Endothelial cell of umbilical vein (primary cell): ENCODE data around the gene MDN1. TPM values are rescaled to one million over a fixed set of nuclear protein-coding genes. Genes with fewer than 3 reads are reported as not detected.

Experiments used
- BruUV-seq: library from RNA; stranded (reverse); fragments of 400-500 nt; replicated peaks from 2 replicates; lab custom pipeline; 2021; lab: Mats Ljungman, UMichigan
- CTCF ChIA-PET: fragments of 300-600, 350-600 bp; sonication (Branson Sonifier 250); formaldehyde crosslinking; loops from one replicate; lab custom pipeline; 2021; ENCODE audit warnings: antibody characterized with exemption, inconsistent platforms; lab: Charles Lee
- POLR2A ChIA-PET: fragments of 300-600, 350-600 bp; sonication (Branson Sonifier 250); formaldehyde crosslinking; loops from one replicate; lab custom pipeline; 2021; ENCODE audit warnings: antibody characterized with exemption, inconsistent platforms; lab: Charles Lee
- DNase-seq: peaks from one replicate; pipeline ENCODE4 v3.0.0-alpha.2; 2011; ENCODE audit warnings: low read depth, low spot score
- FAIRE-seq: peaks from 2 replicates; lab custom pipeline; 2011; peaks lifted over from hg19 to GRCh38; lab: Jason Lieb, UNC
- H2AFZ ChIP-seq: 2 replicates; pipeline ENCODE4 v1.6.0; 2012; ENCODE audit warnings: low read depth, low read length, control low read depth, inconsistent platforms
- H3K27ac ChIP-seq: 2 replicates; pipeline ENCODE4 v1.5.1; 2011; ENCODE audit warnings: low read depth, mild to moderate bottlenecking, control low read depth, low read length, moderate library complexity; ENCODE audit not compliant: insufficient read depth
- H3K27me3 ChIP-seq, 2 experiments: 2 replicates each; pipeline versions ENCODE4 v1.6.0 to v1.6.1; 2011; ENCODE audit warnings: low read length in 2 of 2, mixed read lengths in 1 of 2; ENCODE audit not compliant: control insufficient read depth in 2 of 2, insufficient read depth in 2 of 2
- H3K36me3 ChIP-seq, 2 experiments: 2 replicates in 1 of 2; 3 replicates in 1 of 2; pipeline ENCODE4 v1.5.1; 2011; ENCODE audit warnings: low read length in 2 of 2, mild to moderate bottlenecking in 1 of 2, moderate library complexity in 1 of 2; ENCODE audit not compliant: control insufficient read depth in 2 of 2, insufficient read depth in 2 of 2; ENCODE audit errors: extremely low read depth in 1 of 2
- H3K4me1 ChIP-seq: 3 replicates; pipeline ENCODE4 v1.5.1; 2011; ENCODE audit warnings: mild to moderate bottlenecking, low read length; ENCODE audit not compliant: control insufficient read depth, insufficient read depth; ENCODE audit errors: extremely low read depth
- H3K4me2 ChIP-seq: 2 replicates; pipeline ENCODE4 v1.6.1; 2011; ENCODE audit warnings: low read length, control low read depth, mixed read lengths; ENCODE audit not compliant: insufficient read depth
- H3K4me3 ChIP-seq, 3 experiments: fragments of 200-600 bp in 1 of 3; sonication (generic), shearing (Covaris generic) in 1 of 3; replicated peaks in 1 of 3; 2 replicates each; pipeline ENCODE4 v1.5.1; 2011 to 2016; ENCODE audit warnings: control low read depth in 3 of 3, low read length in 3 of 3, mild to moderate bottlenecking in 2 of 3, inconsistent platforms in 1 of 3, low read depth in 1 of 3, moderate library complexity in 1 of 3; ENCODE audit not compliant: insufficient read depth in 1 of 3
- H3K79me2 ChIP-seq: 2 replicates; pipeline ENCODE4 v1.6.0; 2012; ENCODE audit warnings: low read length, inconsistent platforms; ENCODE audit not compliant: control insufficient read depth, insufficient read depth
- H3K9ac ChIP-seq: replicated peaks from 2 replicates; pipeline ENCODE3; 2011; ENCODE audit warnings: low read length, control low read depth; ENCODE audit not compliant: insufficient read depth; ENCODE audit errors: extremely low read depth
- H3K9me1 ChIP-seq: replicated peaks from 3 replicates; pipeline ENCODE4 v1.6.0; 2011; ENCODE audit warnings: mild to moderate bottlenecking, low read length; ENCODE audit not compliant: control insufficient read depth, insufficient read depth; ENCODE audit errors: extremely low read depth
- H3K9me3 ChIP-seq: replicated peaks from 2 replicates; pipeline ENCODE4 v1.5.1; 2012; ENCODE audit warnings: low read length, inconsistent platforms; ENCODE audit not compliant: control insufficient read depth, insufficient read depth
- H4K20me1 ChIP-seq: replicated peaks from 2 replicates; pipeline ENCODE3; 2011; ENCODE audit warnings: mild to moderate bottlenecking, low read length; ENCODE audit not compliant: control insufficient read depth, insufficient read depth; ENCODE audit errors: extremely low read depth
- EZH2 ChIP-seq: IDR thresholded peaks from 2 replicates; pipeline ENCODE4 v1.6.1; 2012; ENCODE audit warnings: borderline replicate concordance, low read depth, mild to moderate bottlenecking, moderate library complexity, low read length, inconsistent platforms; ENCODE audit not compliant: severe bottlenecking
- FOS ChIP-seq: IDR thresholded peaks from 2 replicates; pipeline ENCODE4 v1.6.1; 2011; ENCODE audit warnings: mild to moderate bottlenecking, low read length, moderate library complexity, borderline replicate concordance; ENCODE audit not compliant: insufficient read depth
- GATA2 ChIP-seq: IDR thresholded peaks from 2 replicates; pipeline ENCODE4 v1.7.0; 2011; ENCODE audit warnings: low read depth, mild to moderate bottlenecking, moderate library complexity, mixed read lengths, low read length; ENCODE audit not compliant: insufficient read length, insufficient read depth
- JUN ChIP-seq: IDR thresholded peaks from 2 replicates; pipeline ENCODE4 v1.6.1; 2011; ENCODE audit warnings: borderline replicate concordance, low read depth; ENCODE audit not compliant: insufficient read length, insufficient read depth
- MYC ChIP-seq: IDR thresholded peaks from one replicate; pipeline ENCODE4 v1.6.1; 2011; ENCODE audit warnings: mild to moderate bottlenecking, low read depth, low read length
- POLR2A ChIP-seq: IDR thresholded peaks from 2 replicates; pipeline ENCODE4 v1.6.1; 2012; ENCODE audit warnings: low read depth, mild to moderate bottlenecking, control low read depth, low read length
- POLR2AphosphoS5 ChIP-seq: IDR thresholded peaks from 2 replicates; pipeline ENCODE4 v1.6.1; 2012; ENCODE audit warnings: low read depth, mild to moderate bottlenecking, control low read depth, low read length, moderate library complexity; ENCODE audit not compliant: insufficient read depth
- dilution Hi-C: fragments of 300-500 bp; cut with MboI; formaldehyde crosslinking; loops from one replicate; pipeline ENCODE4 v1.15.0; 2019; ENCODE audit warnings: low sequenced_read_pairs; ENCODE audit not compliant: extremely low pct_ligation_motif_present
- intact Hi-C: fragments of 100-400 bp; cut with micrococcal nuclease; formaldehyde crosslinking; loops from one replicate; pipeline ENCODE4 v1.10.0; 2022
- polyA plus RNA-seq, 4 experiments: library from polyadenylated mRNA; depleted of rRNA in 3 of 4; stranded (reverse) in 3 of 4; unstranded in 1 of 4; fragments of >200 nt; gene quantifications; 2 replicates each; pipeline versions ENCODE4 v1.2.1 to v1.2.3, GENCODE V29; 2011 to 2012; ENCODE audit warnings: missing spikeins in 1 of 4
- total RNA-seq: library from RNA; stranded (reverse); gene quantifications from 2 replicates; pipeline ENCODE4 v1.2.3, GENCODE V29; 2021
- TF ChIP-seq, protein P1 (sequence below), 2 donors: IDR thresholded peaks; 1 replicate in 1 of 2; 2 replicates in 1 of 2; pipeline ENCODE4 v1.5.1; 2011; ENCODE audit warnings: low read length in 2 of 2, mild to moderate bottlenecking in 2 of 2, moderate library complexity in 2 of 2, control low read depth in 1 of 2, inconsistent platforms in 1 of 2, low read depth in 1 of 2; ENCODE audit not compliant: insufficient read depth in 1 of 2; ENCODE audit errors: extremely low read depth in 1 of 2
- TF ChIP-seq, protein P2 (sequence below): IDR thresholded peaks from 2 replicates; pipeline ENCODE4 v1.6.1; 2011; ENCODE audit not compliant: insufficient read depth, insufficient read length

Gene MDN1
- total and polyA plus RNA-seq, 2 donors (not counting 3 experiments of a cell fraction or from before 2014, with no cell fraction given) = 9.2 to 39.6 TPM

DNA sequence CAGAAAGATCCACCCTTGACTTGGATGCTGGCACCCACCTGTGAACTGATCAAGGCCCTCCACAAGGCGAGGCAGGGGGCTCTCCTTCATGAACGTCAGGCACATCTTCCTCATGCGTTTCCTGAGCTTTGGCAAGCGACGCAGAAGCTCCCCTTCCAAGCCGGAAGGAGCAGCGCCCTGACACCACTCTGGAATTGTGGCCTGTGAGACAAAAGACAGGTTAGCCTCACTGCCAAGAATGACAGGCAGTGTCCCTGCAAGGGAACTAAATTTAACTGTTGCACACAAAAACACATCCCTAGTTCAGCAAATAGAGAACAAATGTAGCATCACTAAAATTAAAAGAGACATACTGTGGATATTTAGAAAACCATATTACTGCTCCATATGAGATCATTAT is 139.0 kb downstream of the MDN1 start:
- ChIA-PET POLR2A (no interaction called here), CTCF (interaction anchor here (1.3 kb wide), 1 partner anchor 248 kb away, joined by 3 read pairs; no protein-coding TSS in a partner anchor)
- H4K20me1 ChIP-seq = no peaks in the 10 kb centered on the region
- no peaks in the 10 kb centered on the region for H3K4me1 ChIP-seq
- no peaks in the 10 kb centered on the region for H3K9me3 ChIP-seq
- dilution Hi-C loops = no loop called here
- no peak overlapping the region for H3K27ac ChIP-seq
- TF ChIP-seq EZH2 (no peak), FOS (no peak), POLR2AphosphoS5 (no peak), JUN (no peak), MYC (no peak), POLR2A (no peak), GATA2 (no peak)
- TF ChIP-seq, protein P1, sequence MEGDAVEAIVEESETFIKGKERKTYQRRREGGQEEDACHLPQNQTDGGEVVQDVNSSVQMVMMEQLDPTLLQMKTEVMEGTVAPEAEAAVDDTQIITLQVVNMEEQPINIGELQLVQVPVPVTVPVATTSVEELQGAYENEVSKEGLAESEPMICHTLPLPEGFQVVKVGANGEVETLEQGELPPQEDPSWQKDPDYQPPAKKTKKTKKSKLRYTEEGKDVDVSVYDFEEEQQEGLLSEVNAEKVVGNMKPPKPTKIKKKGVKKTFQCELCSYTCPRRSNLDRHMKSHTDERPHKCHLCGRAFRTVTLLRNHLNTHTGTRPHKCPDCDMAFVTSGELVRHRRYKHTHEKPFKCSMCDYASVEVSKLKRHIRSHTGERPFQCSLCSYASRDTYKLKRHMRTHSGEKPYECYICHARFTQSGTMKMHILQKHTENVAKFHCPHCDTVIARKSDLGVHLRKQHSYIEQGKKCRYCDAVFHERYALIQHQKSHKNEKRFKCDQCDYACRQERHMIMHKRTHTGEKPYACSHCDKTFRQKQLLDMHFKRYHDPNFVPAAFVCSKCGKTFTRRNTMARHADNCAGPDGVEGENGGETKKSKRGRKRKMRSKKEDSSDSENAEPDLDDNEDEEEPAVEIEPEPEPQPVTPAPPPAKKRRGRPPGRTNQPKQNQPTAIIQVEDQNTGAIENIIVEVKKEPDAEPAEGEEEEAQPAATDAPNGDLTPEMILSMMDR (IDR thresholded peaks at IDR 0.05; ENCODE audit: extremely low read depth in 1 of 2, insufficient read depth in 1 of 2, low read depth in 1 of 2, low read length in 2 of 2) = no peak
- TF ChIP-seq, protein P2, sequence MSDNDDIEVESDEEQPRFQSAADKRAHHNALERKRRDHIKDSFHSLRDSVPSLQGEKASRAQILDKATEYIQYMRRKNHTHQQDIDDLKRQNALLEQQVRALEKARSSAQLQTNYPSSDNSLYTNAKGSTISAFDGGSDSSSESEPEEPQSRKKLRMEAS = no peak
- H3K27me3 ChIP-seq = no peaks in the 10 kb centered on the region
- H3K9ac ChIP-seq = no peak overlapping the region
- BruUV-seq = no TSS peak
- H3K79me2 ChIP-seq = no peaks in the 10 kb centered on the region
- intact Hi-C loops = no loop called here
- DNase-seq (no peak), FAIRE-seq (no peak)
- H3K4me2 ChIP-seq = no peak overlapping the region
- peaks cover 23 to 26% of the 10 kb centered on the region in 2 experiments for H3K36me3 ChIP-seq
- no peak overlapping the region for H3K4me3 ChIP-seq
- no peak overlapping the region for H2AFZ ChIP-seq
- H3K9me1 ChIP-seq = no peaks in the 10 kb centered on the region
